Gastrocnemius medialis (tissue), 4 donors: ENCODE results near the gene DCAF11. TPM values are rescaled to one million over a fixed set of nuclear protein-coding genes. Genes with fewer than 3 reads are reported as not detected.
"Not testable (repeated sequence)": the region's sequence is repeated elsewhere in the genome, so short reads cannot be mapped to it uniquely, and the experiment has no call there.

ENCODE experiments used
- ATAC-seq, 2 donors: fragments of 150-250 bp; one replicate each; pipeline ENCODE4 v1.9.1; 2016
- DNase-seq, 2 donors: peaks; one replicate each; pipeline ENCODE4 v3.0.0-alpha.2; 2019
- H3K27ac ChIP-seq, 4 donors: fragments of 200-600 bp; sonication (generic); 1 replicate in 1 of 4; 2 replicates in 3 of 4; pipeline ENCODE4 v1.5.1; 2016 to 2018; ENCODE audit warnings: mild to moderate bottlenecking in 2 of 4, moderate library complexity in 1 of 4
- H3K27me3 ChIP-seq, 3 donors: fragments of 200-600 bp; sonication (generic) in 2 of 3; 1 replicate in 1 of 3; 2 replicates in 2 of 3; pipeline versions ENCODE4 v1.5.1 to v1.6.0; 2016 to 2019; ENCODE audit warnings: mild to moderate bottlenecking in 1 of 3, moderate library complexity in 1 of 3
- H3K36me3 ChIP-seq, 2 donors: fragments of 200-600 bp; sonication (generic) in 1 of 2; one replicate each; pipeline ENCODE4 v1.5.1; 2017 to 2018
- H3K4me1 ChIP-seq, 2 donors: fragments of 200-600 bp; sonication (generic) in 1 of 2; one replicate each; pipeline ENCODE4 v1.5.1; 2016 to 2017; ENCODE audit warnings: mild to moderate bottlenecking in 2 of 2
- H3K4me3 ChIP-seq, 4 donors: fragments of 200-600 bp; sonication (generic) in 3 of 4; 1 replicate in 1 of 4; 2 replicates in 3 of 4; pipeline ENCODE4 v1.5.1; 2016 to 2019; ENCODE audit warnings: mild to moderate bottlenecking in 2 of 4
- H3K9me3 ChIP-seq, 3 donors: fragments of 200-600 bp; sonication (generic) in 2 of 3; 1 replicate in 1 of 3; 2 replicates in 2 of 3; pipeline ENCODE4 v1.5.1; 2016 to 2019
- POLR2A ChIP-seq, 2 donors: fragments of 450-650 bp; IDR thresholded peaks; one replicate each; pipeline ENCODE4 v1.6.1; 2017; ENCODE audit warnings: antibody characterized with exemption in 2 of 2, mild to moderate bottlenecking in 2 of 2, moderate library complexity in 2 of 2
- in situ Hi-C, 4 donors: fragments of 200-750 bp; cut with MboI; loops; one replicate each; pipeline versions ENCODE4 v1.15.0 to v1.8.0; 2017; ENCODE audit warnings: low sequenced_read_pairs in 4 of 4
- intact Hi-C: fragments of 100-400 bp; cut with DNase I; formaldehyde crosslinking; loops from one replicate; pipeline ENCODE4 v1.15.1; 2023; ENCODE audit warnings: low total_unique reads
- total RNA-seq, 4 donors: library from RNA; depleted of rRNA; stranded (reverse); fragments of >200 nt; gene quantifications; one replicate each; pipeline versions ENCODE4 v1.1.0 to v1.2.3, GENCODE V29; 2016
- TF ChIP-seq, protein P1 (sequence below), 5 experiments: fragments of 450-650 bp in 3 of 5; fragments of 200-600 bp in 2 of 5; sonication (generic) in 2 of 5; IDR thresholded peaks in 4 of 5; conservative IDR thresholded peaks in 1 of 5; 1 replicate in 4 of 5; 2 replicates in 1 of 5; pipeline ENCODE4 v1.5.1; 2016 to 2019; ENCODE audit warnings: antibody characterized with exemption in 5 of 5, mild to moderate bottlenecking in 3 of 5, moderate library complexity in 3 of 5

The DCAF11 gene
- total RNA-seq, 4 donors from 2014 or later = 52.4 to 113 (median 88.7) TPM

DNA sequence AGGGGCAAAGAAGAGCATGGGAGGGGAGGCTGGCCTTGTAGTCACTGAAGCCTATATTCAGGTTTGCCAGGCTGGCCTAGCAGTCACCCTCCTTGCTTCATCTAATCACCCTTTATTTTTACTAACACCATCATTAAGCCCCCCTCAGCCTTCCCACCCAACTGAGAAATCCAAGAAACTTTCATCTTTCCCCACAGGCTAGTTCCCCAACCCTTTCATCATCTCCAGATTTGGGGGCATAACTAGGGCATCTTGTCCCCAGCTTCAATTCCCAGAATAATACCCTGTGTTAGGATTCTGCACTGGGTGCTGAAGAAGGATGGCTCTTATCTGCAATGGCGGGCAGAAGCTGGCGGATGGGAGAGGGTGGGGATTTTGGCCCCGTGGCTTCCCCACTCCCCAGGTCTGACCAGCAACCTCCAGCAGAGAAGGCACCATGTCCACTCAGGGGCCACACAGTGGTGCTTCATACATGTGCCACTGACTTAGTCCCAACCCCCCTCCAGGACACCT is 13.5 kb upstream of the DCAF11 start:
- Histone ChIP-seq H3K27me3 (no peaks in the 10 kb centered on the region), H3K27ac (no peak overlapping the region), H3K36me3 (no peaks in the 10 kb centered on the region), H3K4me1 (no peaks in the 10 kb centered on the region), H3K9me3 (no peaks in the 10 kb centered on the region), H3K4me3 (no peak overlapping the region)
- TF ChIP-seq POLR2A (IDR thresholded peaks at IDR 0.05) = no peak
- ATAC-seq (no peak), DNase-seq (no peak)
- in situ Hi-C loops = no loop called here
- intact Hi-C loops = no loop called here

DNA sequence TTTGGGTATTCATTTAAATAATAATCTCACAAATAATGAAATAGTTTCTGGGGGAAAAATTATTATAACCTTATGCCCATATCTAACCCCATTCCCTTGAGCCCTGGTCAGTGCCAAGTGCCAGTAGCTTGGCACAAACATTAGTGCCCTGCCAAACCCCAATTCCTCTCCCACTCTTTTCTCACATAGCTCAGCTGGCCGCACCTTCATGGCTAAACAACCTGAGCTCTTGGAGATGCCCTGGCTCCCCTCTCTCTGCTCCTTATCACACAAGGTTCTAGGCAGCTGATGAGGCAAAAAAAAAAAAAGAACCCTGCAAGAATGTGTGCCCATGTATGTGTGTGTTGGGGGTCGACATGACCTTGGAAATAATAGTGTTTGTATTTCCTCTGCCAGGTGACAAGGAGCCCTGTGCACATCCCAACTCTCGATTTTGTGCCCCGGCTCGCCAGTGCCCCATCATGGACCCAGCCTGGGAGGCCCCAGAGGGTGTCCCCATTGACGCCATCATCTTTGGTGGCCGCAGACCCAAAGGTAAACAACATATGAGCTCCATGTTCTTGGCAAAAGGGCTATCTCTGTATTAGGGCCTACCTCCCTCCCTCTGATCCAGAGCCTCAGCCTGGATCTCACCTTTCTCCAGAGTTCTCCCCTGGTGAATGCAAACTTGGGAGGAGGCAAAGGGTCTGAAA is 12.1 kb upstream of the DCAF11 start:
- DNase-seq (no peak), ATAC-seq (no peak)
- TF ChIP-seq, protein P1, sequence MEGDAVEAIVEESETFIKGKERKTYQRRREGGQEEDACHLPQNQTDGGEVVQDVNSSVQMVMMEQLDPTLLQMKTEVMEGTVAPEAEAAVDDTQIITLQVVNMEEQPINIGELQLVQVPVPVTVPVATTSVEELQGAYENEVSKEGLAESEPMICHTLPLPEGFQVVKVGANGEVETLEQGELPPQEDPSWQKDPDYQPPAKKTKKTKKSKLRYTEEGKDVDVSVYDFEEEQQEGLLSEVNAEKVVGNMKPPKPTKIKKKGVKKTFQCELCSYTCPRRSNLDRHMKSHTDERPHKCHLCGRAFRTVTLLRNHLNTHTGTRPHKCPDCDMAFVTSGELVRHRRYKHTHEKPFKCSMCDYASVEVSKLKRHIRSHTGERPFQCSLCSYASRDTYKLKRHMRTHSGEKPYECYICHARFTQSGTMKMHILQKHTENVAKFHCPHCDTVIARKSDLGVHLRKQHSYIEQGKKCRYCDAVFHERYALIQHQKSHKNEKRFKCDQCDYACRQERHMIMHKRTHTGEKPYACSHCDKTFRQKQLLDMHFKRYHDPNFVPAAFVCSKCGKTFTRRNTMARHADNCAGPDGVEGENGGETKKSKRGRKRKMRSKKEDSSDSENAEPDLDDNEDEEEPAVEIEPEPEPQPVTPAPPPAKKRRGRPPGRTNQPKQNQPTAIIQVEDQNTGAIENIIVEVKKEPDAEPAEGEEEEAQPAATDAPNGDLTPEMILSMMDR (IDR thresholded peaks at IDR 0.05 in 4 of 5, conservative IDR thresholded peaks at IDR 0.05 in 1 of 5) = no peak
- TF ChIP-seq POLR2A (IDR thresholded peaks at IDR 0.05) = no peak
- H3K4me1 ChIP-seq = no peaks in the 10 kb centered on the region
- H3K9me3 ChIP-seq = no peaks in the 10 kb centered on the region
- H3K27ac ChIP-seq = no peak overlapping the region
- intact Hi-C loops = no loop called here
- no peaks in the 10 kb centered on the region for H3K27me3 ChIP-seq
- H3K36me3 ChIP-seq = no peaks in the 10 kb centered on the region
- in situ Hi-C loops = no loop called here
- H3K4me3 ChIP-seq = no peak overlapping the region

- in situ Hi-C loops = no loop called here
- no peak overlapping the region for H3K27ac ChIP-seq
- TF ChIP-seq, protein P1 (IDR thresholded peaks at IDR 0.05 in 4 of 5, conservative IDR thresholded peaks at IDR 0.05 in 1 of 5) = no peak
- no peak for TF ChIP-seq POLR2A (IDR thresholded peaks at IDR 0.05)
- no peaks in the 10 kb centered on the region for H3K9me3 ChIP-seq
- H3K4me1 ChIP-seq = peaks cover 0 to 2% of the 10 kb centered on the region in 2 donors
- intact Hi-C loops = no loop called here
- ATAC-seq (no peak), DNase-seq (no peak)
- no peaks in the 10 kb centered on the region for H3K27me3 ChIP-seq
- no peaks in the 10 kb centered on the region for H3K36me3 ChIP-seq
- no peak overlapping the region for H3K4me3 ChIP-seq
Measured at GRCh38 chr14:24103451-24103850, 11.1 kb upstream of the DCAF11 start.

GRCh38 chr14:24105609-24106239 is 8.9 kb upstream of the DCAF11 start:
- H3K36me3 ChIP-seq, H3K4me1 ChIP-seq, H3K4me3 ChIP-seq, H3K27ac ChIP-seq, H3K9me3 ChIP-seq, H3K27me3 ChIP-seq, DNase-seq, ATAC-seq: not testable (repeated sequence)
- in situ Hi-C loops = loop anchor here in 1 of 4 donors (5.0 kb wide), 1 partner anchor 48 kb away; no protein-coding TSS in a partner anchor
- intact Hi-C loops = loop anchor here (5.0 kb wide), 1 partner anchor 473 kb away; no protein-coding TSS in a partner anchor

DNA sequence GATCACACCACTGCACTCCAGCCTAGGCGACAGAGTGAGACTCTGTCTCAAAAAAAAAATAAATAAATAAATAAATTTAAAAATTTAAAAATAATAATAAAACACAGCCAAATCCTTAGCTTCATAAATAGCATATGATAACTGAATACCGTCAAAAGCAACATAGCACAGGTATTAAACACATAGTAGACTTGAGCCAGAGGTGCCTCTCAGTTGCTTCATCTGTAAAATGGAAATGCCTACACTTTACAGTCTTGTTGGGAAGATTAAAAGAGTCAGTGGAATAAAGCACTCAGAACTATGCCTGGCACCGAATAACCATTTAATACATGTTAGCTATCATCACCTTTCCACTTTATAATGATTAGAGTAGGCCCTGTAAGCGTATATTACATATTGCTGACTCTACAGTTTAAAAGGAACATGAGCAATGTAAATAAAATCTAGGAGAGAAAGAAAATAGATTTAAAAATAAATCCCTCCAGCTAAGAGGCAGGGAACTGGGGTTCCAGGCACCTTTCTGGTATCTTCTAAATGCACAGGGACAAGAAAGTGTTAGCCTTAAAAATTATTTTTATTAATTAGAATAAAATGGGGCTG is 7.8 kb upstream of the DCAF11 start:
- H3K4me3 ChIP-seq = no peak overlapping the region
- H3K27me3 ChIP-seq = no peaks in the 10 kb centered on the region
- TF ChIP-seq, protein P1 (IDR thresholded peaks at IDR 0.05 in 4 of 5, conservative IDR thresholded peaks at IDR 0.05 in 1 of 5) = no peak
- TF ChIP-seq POLR2A (IDR thresholded peaks at IDR 0.05) = no peak
- peaks cover 7 to 9% of the 10 kb centered on the region in 2 donors for H3K4me1 ChIP-seq
- no peaks in the 10 kb centered on the region for H3K36me3 ChIP-seq
- H3K9me3 ChIP-seq = no peaks in the 10 kb centered on the region
- intact Hi-C loops (loop anchor here (5.0 kb wide), 1 partner anchor 474 kb away; no protein-coding TSS in a partner anchor), in situ Hi-C loops (loop anchor here in 1 of 4 donors (5.0 kb wide), 1 partner anchor 49 kb away; no protein-coding TSS in a partner anchor)
- ATAC-seq (no peak), DNase-seq (no peak)
- no peak overlapping the region for H3K27ac ChIP-seq
